ENCODE measurements around the gene ZNF560.
"Not testable (repeated sequence)": the region's sequence is repeated elsewhere in the genome, so short reads cannot be mapped to it uniquely, and the experiment has no call there.

- TF ChIP-seq CTCF, POLR2A (IDR thresholded peaks at IDR 0.05): not testable (repeated sequence)
These were observed 41.5 kb upstream of the ZNF560 start for GRCh38 chr19:9539921-9540320.

All from thyroid gland (tissue), 4 donors.